T-helper 2 cell treated with Interferon-gamma antibody and Interleukin-4, amounts not matched to agents 5 μg/mL and 100 μg/mL, for 36 hours (primary cell): ENCODE data around the gene GGT1.
"Not testable (repeated sequence)": the region's sequence is repeated elsewhere in the genome, so short reads cannot be mapped to it uniquely, and the experiment has no call there.

Experiments
- DNase-seq: peaks from one replicate; pipeline ENCODE4 v3.0.0; 2021; ENCODE audit warnings: low spot score
- H3K27ac Mint-ChIP-seq: one replicate; pipeline ENCODE4 v1.8.0; 2021; ENCODE audit warnings: mild to moderate bottlenecking, mixed read lengths
- H3K27me3 Mint-ChIP-seq: one replicate; pipeline ENCODE4 v1.8.0; 2021; ENCODE audit warnings: low read depth, mixed read lengths
- H3K36me3 Mint-ChIP-seq: one replicate; pipeline ENCODE4 v1.8.0; 2021; ENCODE audit warnings: low read depth, mixed read lengths
- H3K4me1 Mint-ChIP-seq: one replicate; pipeline ENCODE4 v1.8.0; 2021; ENCODE audit warnings: low read depth, mixed read lengths
- H3K4me3 Mint-ChIP-seq: one replicate; pipeline ENCODE4 v1.8.0; 2022; ENCODE audit warnings: mild to moderate bottlenecking, moderate library complexity, mixed read lengths
- H3K9me3 Mint-ChIP-seq: one replicate; pipeline ENCODE4 v1.8.0; 2021; ENCODE audit warnings: mixed read lengths

Gene GGT1

DNA sequence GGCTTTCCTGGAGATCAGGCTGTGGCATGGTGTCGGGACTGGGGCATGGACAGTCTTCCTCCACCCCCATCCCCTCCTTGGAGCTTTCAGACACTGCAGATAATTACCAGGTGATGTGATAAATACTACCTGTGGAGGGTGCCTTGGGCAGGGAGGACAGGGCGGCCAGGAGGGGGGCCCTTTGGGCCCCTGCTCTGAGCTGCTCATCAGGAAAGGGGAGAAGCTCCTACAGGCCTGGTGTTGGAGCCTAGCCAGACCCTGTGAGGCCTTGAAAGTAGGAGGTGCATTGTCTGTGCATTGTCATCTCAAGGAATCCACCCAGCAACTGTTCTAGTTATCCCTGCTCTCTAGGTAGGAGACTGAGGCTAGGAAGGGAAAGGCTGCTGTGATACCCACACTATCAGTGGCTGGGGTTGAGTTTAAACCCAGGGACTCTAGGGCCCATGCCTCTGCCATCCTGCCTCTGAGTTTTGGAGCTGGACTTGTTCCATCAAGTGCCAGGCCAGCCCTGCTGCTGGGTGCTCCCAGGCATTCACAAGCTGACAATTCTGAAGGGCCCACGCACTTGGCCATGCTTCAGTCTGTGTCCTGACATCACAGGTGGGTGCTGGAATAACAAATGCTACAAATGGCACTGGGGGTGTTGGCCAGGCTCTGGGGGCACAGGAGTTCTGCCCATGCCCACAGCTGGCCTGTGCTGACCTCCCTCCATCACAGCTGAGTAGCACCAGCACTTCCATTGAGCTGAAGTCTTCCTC is 2.9 kb upstream of the GGT1 start:
- H3K4me1 Mint-ChIP-seq, result peaks cover 23% of the 10 kb centered on the region
- not testable (repeated sequence) for H3K27ac Mint-ChIP-seq, H3K4me3 Mint-ChIP-seq, H3K9me3 Mint-ChIP-seq, DNase-seq, H3K27me3 Mint-ChIP-seq, H3K36me3 Mint-ChIP-seq

DNA sequence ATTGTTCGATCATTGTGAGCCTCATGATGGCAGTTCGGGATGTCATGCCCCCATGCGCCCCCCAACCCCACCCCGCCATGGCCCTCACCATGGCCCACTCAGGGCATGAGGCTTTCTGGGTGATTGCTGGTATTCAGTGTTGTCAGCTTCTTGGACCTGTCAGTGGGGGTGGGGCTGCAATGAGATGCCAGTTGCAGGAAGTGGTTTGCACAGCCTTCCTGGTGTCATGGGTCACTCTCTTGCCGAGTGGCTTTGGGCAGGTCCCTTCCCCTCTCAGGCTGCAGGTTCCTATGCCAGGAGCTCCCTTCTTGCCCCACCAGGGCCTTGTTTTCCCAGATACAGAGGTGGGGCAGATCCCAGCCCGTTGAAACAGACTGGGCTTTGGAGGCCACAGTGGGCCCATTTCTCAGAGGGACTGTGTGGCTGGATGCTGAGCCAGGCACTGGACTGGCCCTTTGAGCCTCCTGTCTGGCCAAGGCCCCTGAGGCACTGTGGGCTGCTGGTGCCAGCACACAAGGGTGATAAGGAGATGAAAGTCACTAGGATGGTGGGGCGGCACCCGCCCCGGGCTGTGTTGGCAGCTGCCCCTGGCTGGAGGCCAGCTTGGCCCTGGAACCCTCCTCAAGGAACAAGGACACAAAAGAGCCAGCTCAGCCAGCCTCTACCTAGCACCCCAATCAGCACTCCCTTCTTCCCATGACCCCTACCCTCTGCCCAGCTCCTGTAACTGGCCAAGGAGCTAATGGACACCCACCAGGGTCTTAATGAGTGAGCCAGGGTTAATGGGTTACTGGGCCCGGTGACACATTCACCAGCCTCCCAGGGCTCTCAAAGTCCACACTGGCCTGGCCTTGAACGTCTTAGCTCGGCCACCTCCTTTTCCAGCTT is 1.5 kb upstream of the GGT1 start:
- Mint-ChIP-seq H3K27me3 (no peaks in the 10 kb centered on the region), H3K36me3 (no peaks in the 10 kb centered on the region), H3K4me1 (peaks cover 24% of the 10 kb centered on the region), H3K27ac (peak overlapping the region; percentile 73), H3K9me3 (no peaks in the 10 kb centered on the region), H3K4me3 (no peak overlapping the region)
- no peak for DNase-seq

DNA sequence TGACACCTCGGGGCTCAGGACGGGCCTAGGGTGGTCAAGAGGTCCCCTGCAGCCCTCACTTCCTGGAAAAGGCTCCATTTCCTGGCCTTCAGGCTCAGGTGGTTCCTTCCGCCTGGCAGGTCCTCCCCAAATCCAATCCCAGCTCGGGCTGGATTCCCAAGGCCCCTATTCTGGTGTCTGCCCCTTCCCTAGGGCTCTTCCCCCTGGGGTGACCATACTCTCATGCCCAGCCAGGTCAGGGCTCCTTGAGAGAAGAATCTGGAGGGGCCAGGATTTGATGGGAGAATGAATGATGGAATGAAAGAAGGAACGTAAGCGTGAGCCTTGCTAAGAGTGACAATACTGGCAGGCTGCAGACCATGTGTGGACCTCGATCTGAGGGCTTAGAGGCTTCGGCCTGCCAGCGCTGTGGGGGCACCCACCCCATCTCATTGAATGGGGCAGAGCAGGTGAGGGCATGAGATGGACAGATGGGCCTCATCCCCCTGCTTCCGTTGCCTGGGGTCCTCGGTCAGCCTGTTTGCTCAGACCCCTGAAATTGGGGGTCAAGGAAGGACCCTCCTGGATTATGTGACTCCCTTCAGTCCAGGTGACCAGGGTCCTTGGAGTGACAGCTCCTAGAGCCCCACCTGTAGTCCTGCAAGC is 766 bp upstream of the GGT1 start:
- DNase-seq, H3K9me3 Mint-ChIP-seq, H3K27me3 Mint-ChIP-seq, H3K36me3 Mint-ChIP-seq, H3K4me3 Mint-ChIP-seq: not testable (repeated sequence)
- H3K27ac Mint-ChIP-seq, result peak overlapping the region; percentile 15
- peaks cover 24% of the 10 kb centered on the region for H3K4me1 Mint-ChIP-seq

DNA sequence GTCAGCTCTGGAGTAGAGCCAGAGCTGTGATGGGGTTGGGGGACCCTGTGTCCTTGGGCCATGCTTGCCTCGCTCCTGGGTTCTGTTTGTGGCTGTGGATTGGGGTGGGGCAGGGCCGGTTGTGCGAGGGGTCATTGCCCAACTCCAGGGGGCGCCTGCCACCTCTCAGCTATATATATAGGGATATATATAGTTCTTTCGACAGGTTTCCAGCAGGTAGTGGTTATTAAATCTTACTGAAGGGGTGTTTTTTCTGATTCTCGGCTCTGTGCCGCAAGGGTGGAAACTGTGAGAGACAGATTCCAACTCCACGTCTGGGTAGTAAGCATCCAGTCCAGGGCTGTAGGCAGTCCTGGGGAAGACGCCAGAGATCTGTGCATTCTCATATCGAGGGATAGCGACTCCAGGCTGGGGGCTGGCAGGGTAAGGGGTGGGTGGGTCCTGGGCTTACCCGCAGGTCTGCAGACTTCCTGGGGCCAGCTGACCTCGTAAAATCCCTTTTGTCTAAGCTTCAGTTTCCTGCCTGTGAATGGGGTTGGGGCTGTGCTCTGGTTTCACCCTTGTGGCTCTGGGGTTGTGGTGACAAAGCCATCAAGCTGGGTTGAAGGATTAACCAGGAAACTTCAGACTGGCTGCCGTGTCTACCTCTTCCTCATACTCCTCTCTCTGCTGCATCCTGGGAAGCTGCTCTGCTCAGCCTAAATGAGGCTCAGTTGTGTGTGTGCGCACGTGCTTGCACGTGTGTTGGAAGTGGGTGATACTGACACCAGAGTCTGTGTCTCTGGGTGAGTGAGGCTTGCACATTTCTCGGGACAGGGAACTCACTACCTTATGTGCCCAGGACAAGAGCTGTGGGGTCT is 1.0 kb downstream of the GGT1 start:
- peaks cover 28% of the 10 kb centered on the region for H3K4me1 Mint-ChIP-seq
- peak; percentile 15 for DNase-seq
- H3K9me3 Mint-ChIP-seq, H3K27me3 Mint-ChIP-seq, H3K36me3 Mint-ChIP-seq: not testable (repeated sequence)
- peak overlapping the region; percentile 65 for H3K4me3 Mint-ChIP-seq
- H3K27ac Mint-ChIP-seq, result peak overlapping the region; percentile 81

DNA sequence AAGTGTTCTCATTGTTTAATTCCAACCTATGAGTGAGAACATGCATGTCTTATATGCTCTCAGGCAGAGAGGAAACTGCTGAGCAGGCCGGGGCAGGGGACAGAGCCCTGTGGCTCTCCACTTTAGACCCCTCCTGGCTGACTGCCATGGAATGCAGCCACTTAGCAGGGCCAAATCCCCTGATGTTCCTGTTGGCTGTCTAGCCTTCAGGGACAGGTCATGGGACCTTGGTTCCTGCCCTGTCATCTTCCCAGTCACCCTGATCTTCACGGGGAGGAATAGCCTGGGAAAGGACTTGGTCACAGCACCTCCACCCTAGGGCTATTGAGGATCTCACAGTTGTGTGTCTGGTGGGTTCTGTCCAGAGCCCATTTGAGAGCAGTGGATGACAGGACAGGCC is 3.3 kb downstream of the GGT1 start:
- not testable (repeated sequence) for H3K36me3 Mint-ChIP-seq, H3K9me3 Mint-ChIP-seq, DNase-seq, H3K27me3 Mint-ChIP-seq
- peak overlapping the region; percentile 70 for H3K27ac Mint-ChIP-seq
- peaks cover 25% of the 10 kb centered on the region for H3K4me1 Mint-ChIP-seq
- H3K4me3 Mint-ChIP-seq, result peak overlapping the region; percentile 36

DNA sequence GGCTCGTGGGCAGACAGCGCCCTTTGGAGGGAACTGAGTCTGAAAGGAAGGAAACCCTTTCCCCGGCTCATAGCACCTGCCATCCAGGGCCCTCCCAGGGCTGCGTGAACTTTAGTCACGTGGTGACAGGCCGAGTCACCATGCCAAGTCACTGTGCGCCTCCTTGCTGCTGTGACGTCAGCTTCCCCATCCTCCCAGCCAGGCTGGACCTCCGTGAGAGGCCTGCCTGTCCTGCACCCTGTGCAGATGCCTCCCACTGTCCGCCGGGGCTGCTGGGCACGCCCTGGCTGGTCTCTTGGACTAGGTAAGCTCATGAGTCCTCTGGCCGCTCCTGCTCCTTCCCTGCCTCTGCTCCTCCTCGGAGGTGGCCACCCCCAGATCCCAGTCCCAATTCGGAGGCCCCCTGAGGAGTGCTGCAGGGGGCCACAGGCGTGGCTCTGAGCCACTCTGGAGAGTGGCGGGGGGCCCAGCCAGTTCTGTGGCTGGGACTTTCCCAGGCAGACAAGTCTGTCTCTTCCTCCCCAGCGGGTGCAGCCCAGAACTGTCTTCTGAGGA is 4.5 kb downstream of the GGT1 start:
- Mint-ChIP-seq H3K4me1 (peaks cover 21% of the 10 kb centered on the region), H3K27ac (peak overlapping the region; percentile 99), H3K4me3 (peak overlapping the region; percentile 95)
- H3K36me3 Mint-ChIP-seq, H3K9me3 Mint-ChIP-seq, H3K27me3 Mint-ChIP-seq: not testable (repeated sequence)
- DNase-seq, result peak; percentile 64

DNA sequence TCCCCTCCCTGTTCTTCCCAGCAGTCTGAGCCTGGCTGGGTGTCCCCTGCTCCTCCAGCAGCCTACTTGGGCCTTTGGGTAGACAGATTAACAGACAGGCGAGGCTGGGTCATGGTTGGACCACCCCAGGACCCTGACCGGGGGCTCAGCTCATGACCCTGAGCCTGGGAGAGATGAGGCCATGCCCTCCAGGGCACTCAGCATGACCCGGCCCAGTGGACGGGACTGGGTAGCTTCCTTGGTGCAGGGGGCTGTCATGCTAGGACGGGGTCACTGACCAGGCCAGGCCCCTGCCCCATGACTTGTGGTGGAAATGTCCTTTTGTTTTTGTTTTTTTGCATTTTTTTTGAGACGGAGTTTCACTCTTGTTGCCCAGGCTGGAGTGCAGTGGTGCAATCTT is 5.3 kb downstream of the GGT1 start:
- H3K9me3 Mint-ChIP-seq, H3K27me3 Mint-ChIP-seq, H3K36me3 Mint-ChIP-seq, DNase-seq: not testable (repeated sequence)
- Mint-ChIP-seq H3K27ac (peak overlapping the region; percentile 99), H3K4me1 (peaks cover 18% of the 10 kb centered on the region), H3K4me3 (peak overlapping the region; percentile 95)

DNA sequence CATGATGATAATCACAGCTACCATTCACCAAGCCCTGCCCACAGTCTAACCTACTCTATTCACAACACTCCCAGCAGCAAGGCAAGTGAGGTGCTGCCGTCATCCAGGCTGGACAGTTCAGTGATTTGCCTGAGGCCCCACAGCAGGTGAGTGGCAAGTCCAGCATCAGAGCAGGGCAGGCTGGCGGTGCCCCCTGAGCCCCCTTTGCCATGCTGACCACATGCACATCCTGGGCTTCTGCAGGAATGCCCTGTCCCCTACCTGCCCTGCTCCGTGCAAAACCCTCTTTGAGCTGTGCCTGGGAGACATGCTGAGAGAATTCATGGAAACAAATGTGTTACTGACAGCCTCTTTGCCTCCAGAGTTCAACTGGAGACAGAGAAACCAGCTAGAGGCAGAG is 6.9 kb downstream of the GGT1 start:
- not testable (repeated sequence) for H3K27me3 Mint-ChIP-seq, H3K4me3 Mint-ChIP-seq, H3K9me3 Mint-ChIP-seq, H3K36me3 Mint-ChIP-seq, H3K4me1 Mint-ChIP-seq, DNase-seq, H3K27ac Mint-ChIP-seq

DNA sequence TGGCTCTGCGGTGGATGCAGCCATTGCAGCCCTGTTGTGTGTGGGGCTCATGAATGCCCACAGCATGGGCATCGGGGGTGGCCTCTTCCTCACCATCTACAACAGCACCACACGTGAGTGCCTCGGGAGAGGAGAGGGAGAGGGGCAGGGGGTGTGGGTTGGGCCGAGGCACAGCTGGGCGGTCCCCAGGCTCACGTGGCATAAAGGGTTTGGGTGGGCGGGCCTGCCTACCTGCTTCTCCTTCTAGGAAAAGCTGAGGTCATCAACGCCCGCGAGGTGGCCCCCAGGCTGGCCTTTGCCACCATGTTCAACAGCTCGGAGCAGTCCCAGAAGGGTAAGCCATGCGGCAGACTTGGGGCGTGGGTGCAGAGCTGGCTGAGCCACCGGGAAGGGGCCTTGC is 11.8 kb downstream of the GGT1 start:
- not testable (repeated sequence) for H3K4me1 Mint-ChIP-seq, H3K36me3 Mint-ChIP-seq, H3K27me3 Mint-ChIP-seq, H3K4me3 Mint-ChIP-seq, H3K27ac Mint-ChIP-seq, DNase-seq, H3K9me3 Mint-ChIP-seq

DNA sequence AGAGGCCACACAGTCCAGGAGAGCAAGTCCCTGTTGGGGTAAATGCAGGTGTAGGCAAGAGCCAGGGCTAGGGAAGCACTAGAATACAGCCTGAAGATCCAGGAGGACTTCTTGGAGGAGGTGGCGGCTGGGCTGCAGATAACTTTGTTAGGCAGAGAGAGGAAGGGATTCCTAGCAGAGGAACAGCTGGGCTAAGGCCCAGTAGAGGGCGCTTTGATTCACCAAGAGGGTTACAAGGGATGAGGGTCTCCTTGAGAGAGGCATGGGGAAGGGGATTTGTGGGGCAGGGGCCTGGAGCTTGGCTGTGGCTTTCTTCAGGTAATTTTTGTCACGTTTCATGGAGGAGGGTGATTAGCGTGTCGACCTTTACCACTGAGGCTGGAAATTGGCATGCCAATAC is 18.3 kb downstream of the GGT1 start:
- not testable (repeated sequence) for DNase-seq, H3K4me1 Mint-ChIP-seq, H3K4me3 Mint-ChIP-seq, H3K27ac Mint-ChIP-seq, H3K9me3 Mint-ChIP-seq, H3K27me3 Mint-ChIP-seq
- H3K36me3 Mint-ChIP-seq, result peaks cover 16% of the 10 kb centered on the region

DNA sequence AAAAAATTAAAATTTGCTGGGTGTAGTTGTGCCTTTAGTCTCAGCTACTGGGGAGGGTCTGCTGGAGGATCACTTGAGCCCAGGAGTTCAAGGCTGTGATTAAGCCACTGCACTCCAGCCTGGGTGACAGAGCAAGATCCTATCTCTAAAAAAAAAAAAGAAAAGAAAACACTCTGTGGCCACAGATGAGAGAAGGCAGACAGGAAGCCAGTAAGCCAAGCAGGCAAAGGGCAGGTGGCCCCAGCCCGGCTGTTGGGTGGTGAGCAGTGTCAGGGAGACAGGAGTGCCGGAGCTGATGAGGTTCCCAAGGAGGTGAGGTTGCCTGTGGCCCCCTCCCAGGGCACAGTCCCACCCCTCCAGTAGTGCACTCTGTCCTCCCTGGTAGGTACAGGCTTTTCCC is 19.6 kb downstream of the GGT1 start:
- peak overlapping the region; percentile 60 for H3K27ac Mint-ChIP-seq
- H3K36me3 Mint-ChIP-seq, H3K4me3 Mint-ChIP-seq, DNase-seq, H3K27me3 Mint-ChIP-seq, H3K4me1 Mint-ChIP-seq, H3K9me3 Mint-ChIP-seq: not testable (repeated sequence)

DNA sequence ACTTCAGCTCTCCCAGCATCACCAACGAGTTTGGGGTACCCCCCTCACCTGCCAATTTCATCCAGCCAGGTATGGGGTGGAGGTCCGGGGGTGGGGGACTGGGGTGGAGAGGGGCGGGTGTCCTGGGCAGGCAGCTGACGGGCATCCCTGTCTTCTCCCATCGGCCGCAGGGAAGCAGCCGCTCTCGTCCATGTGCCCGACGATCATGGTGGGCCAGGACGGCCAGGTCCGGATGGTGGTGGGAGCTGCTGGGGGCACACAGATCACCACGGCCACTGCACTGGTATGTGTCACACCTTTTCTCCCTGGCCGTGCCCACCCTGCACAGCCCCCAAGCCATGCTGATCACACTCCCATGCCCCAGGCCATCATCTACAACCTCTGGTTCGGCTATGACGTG is 24.9 kb downstream of the GGT1 start:
- H3K9me3 Mint-ChIP-seq, H3K4me3 Mint-ChIP-seq, H3K27me3 Mint-ChIP-seq, H3K36me3 Mint-ChIP-seq, DNase-seq, H3K4me1 Mint-ChIP-seq, H3K27ac Mint-ChIP-seq: not testable (repeated sequence)

DNA sequence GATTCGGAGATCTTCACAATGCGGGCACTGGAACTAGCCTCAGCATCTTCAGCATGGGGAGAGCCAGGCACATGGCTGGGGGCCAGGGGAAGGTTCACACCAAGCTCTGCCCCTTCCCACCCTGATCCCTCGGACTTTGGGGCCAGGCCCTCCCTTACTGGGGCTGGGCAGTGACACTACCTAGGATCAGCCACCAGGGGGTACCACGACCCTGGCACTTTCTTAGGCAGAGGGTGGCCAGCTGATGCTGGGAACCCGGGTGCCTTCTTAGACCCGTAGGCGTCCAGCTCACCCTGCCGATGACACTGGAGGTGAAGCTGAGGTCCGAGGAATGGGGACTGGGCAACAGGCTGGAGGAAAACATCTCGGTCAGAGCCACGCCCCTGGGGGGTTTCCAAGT is 26.1 kb downstream of the GGT1 start:
- H3K4me1 Mint-ChIP-seq, H3K27ac Mint-ChIP-seq, H3K4me3 Mint-ChIP-seq, H3K27me3 Mint-ChIP-seq, DNase-seq, H3K36me3 Mint-ChIP-seq, H3K9me3 Mint-ChIP-seq: not testable (repeated sequence)
